ENCODE data around the gene ATP2B1. TPM values are rescaled to one million over a fixed set of nuclear protein-coding genes. Genes with fewer than 3 reads are reported as not detected.

ATP2B1 gene
- total RNA-seq, 2 donors from 2014 or later: 16.4 to 80.3 TPM

DNA sequence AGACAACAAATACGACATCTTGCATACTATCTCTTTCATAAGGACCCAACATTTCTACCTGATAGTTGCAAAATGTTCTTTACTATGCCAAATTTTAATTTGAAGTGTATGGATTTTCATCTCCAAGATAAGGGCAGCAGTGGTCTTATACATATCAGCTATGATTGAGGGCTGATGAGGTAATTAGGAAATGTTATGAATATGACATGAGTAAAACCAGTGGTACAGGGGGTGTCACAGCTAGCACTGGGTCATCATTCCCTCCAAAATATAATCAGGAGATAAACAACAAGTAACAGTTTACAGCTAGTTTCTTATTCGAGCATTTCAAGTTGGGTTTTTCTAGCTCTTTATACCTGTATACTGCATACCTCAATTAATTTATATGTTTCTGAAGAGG is 35.0 kb downstream of the ATP2B1 start:
- Histone ChIP-seq H3K9me3 (no peaks in the 10 kb centered on the region), H3K4me3 (no peak overlapping the region), H3K27ac (no peak overlapping the region), H3K36me3 (no peaks in the 10 kb centered on the region), H3K4me1 (replicated peaks) (no peaks in the 10 kb centered on the region), H3K27me3 (replicated peaks; ENCODE audit: insufficient read depth) (no peaks in the 10 kb centered on the region)
- TF ChIP-seq CTCF (IDR thresholded peaks at IDR 0.05) (no peak), POLR2A (IDR thresholded peaks at IDR 0.05) (no peak), POLR2AphosphoS5 (IDR thresholded peaks at IDR 0.05) (no peak)
- WGBS: 91% methylated on average over 2 of the region's 2 CpGs
- no peak for DNase-seq (ENCODE audit: low spot score)
- intact Hi-C loops (cut with DNase I): no loop called here

GRCh38 chr12:89672589-89672979 is 36.1 kb downstream of the ATP2B1 start:
- TF ChIP-seq CTCF (IDR thresholded peaks at IDR 0.05): no peak
- no peak for TF ChIP-seq POLR2A (IDR thresholded peaks at IDR 0.05)
- no peak for TF ChIP-seq POLR2AphosphoS5 (IDR thresholded peaks at IDR 0.05)
- H3K4me3 ChIP-seq: no peak overlapping the region
- no peaks in the 10 kb centered on the region for H3K9me3 ChIP-seq
- H3K36me3 ChIP-seq: no peaks in the 10 kb centered on the region
- no peaks in the 10 kb centered on the region for H3K4me1 ChIP-seq (replicated peaks)
- intact Hi-C loops (cut with DNase I): no loop called here
- DNase-seq (ENCODE audit: low spot score): no peak
- WGBS: 96% methylated on average over 2 of the region's 2 CpGs
- no peak overlapping the region for H3K27ac ChIP-seq
- no peaks in the 10 kb centered on the region for H3K27me3 ChIP-seq (replicated peaks; ENCODE audit: insufficient read depth)

DNA sequence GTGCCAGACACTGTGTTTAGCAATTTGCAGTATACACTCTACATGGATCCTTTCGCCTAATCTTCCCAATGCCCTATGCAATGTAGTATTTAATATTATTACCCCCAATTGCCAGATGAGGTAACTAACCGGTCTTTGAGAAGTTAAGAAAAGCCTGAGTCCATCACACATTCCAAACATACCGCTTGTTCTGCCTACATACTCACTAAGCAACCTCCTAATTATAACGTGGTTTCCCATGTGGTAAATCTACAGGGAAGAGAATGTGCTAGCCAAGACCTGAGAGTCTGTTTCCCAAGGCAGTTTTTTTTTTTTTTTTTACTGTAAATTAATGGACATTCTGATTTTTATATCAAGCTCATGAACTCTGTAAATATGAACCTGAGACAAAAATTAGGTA is 37.2 kb downstream of the ATP2B1 start:
- no peaks in the 10 kb centered on the region for H3K36me3 ChIP-seq
- no peaks in the 10 kb centered on the region for H3K27me3 ChIP-seq (replicated peaks; ENCODE audit: insufficient read depth)
- H3K9me3 ChIP-seq: no peaks in the 10 kb centered on the region
- H3K4me1 ChIP-seq (replicated peaks): no peaks in the 10 kb centered on the region
- no peak overlapping the region for H3K4me3 ChIP-seq
- no peak overlapping the region for H3K27ac ChIP-seq
- intact Hi-C loops (cut with DNase I): no loop called here
- TF ChIP-seq POLR2AphosphoS5 (IDR thresholded peaks at IDR 0.05) (no peak), POLR2A (IDR thresholded peaks at IDR 0.05) (no peak), CTCF (IDR thresholded peaks at IDR 0.05) (no peak)
- 86% methylated on average over 4 of the region's 4 CpGs for WGBS
- no peak for DNase-seq (ENCODE audit: low spot score)

DNA sequence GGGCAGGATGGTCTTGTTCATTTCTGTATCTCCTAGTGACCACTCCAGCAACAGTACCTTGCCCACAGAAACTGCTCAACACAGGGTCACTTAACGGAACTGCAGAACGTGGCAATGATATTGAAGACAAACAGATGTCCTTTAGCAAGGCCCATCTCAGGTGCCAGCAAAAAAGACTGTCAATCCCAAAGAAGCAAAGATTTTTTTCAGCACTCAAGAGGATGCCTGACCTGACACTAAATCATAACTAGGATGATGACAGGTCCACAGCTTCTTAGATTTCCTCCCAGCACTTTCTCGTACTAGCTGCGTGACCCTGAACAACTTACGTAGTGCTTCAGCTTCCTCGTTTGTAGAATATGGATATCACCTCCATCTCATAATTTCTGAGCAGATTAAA is 39.4 kb downstream of the ATP2B1 start:
- intact Hi-C loops (cut with DNase I): no loop called here
- no peaks in the 10 kb centered on the region for H3K4me1 ChIP-seq (replicated peaks)
- 93% methylated on average over 6 of the region's 6 CpGs for WGBS
- H3K9me3 ChIP-seq: no peaks in the 10 kb centered on the region
- no peaks in the 10 kb centered on the region for H3K36me3 ChIP-seq
- no peak overlapping the region for H3K27ac ChIP-seq
- H3K4me3 ChIP-seq: no peak overlapping the region
- TF ChIP-seq POLR2A (IDR thresholded peaks at IDR 0.05) (no peak), CTCF (IDR thresholded peaks at IDR 0.05) (no peak)
- no peaks in the 10 kb centered on the region for H3K27me3 ChIP-seq (replicated peaks; ENCODE audit: insufficient read depth)
- no peak for DNase-seq (ENCODE audit: low spot score)

DNA sequence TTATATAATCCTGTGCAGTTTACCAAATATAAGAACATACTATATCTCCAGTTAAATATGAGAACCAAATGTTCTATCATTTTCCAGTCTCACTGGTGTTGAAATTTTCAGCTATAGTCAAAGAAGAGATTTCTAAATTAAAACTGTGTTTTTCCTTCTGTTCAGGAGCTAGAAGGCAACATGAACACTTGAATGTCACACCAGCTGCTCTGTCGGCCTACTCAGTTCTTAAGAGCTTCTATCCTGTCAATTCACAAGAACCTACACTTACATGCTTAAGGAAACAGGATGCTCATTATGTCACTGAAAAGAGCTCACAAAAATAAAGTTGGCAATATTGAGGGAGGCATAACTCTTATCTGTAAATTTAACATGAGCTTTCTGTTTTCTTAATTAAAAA is 43.1 kb downstream of the ATP2B1 start:
- 59% methylated on average over 1 of the region's 1 CpG for WGBS
- intact Hi-C loops (cut with DNase I): no loop called here
- Histone ChIP-seq H3K27me3 (replicated peaks; ENCODE audit: insufficient read depth) (no peaks in the 10 kb centered on the region), H3K4me1 (replicated peaks) (no peaks in the 10 kb centered on the region), H3K9me3 (no peaks in the 10 kb centered on the region), H3K36me3 (no peaks in the 10 kb centered on the region), H3K27ac (no peak overlapping the region), H3K4me3 (no peak overlapping the region)
- no peak for DNase-seq (ENCODE audit: low spot score)
- TF ChIP-seq CTCF (IDR thresholded peaks at IDR 0.05) (no peak), POLR2AphosphoS5 (IDR thresholded peaks at IDR 0.05) (no peak), POLR2A (IDR thresholded peaks at IDR 0.05) (no peak)
